SU-DHL-6 (cell line): Measurements from ENCODE around the gene HIVEP3.

ENCODE experiments used
- CTCF ChIP-seq: fragments of 200-600 bp; sonication (generic); IDR thresholded peaks from one replicate; pipeline ENCODE4 v1.5.1; 2017; ENCODE audit warnings: antibody characterized with exemption, mild to moderate bottlenecking, low read length, moderate library complexity; ENCODE audit not compliant: insufficient read depth, poor library complexity, severe bottlenecking
- EZH2phosphoT487 ChIP-seq: fragments of 200-600 bp; sonication (generic), shearing (Covaris generic); conservative IDR thresholded peaks from 2 replicates; pipeline ENCODE4 v1.6.1; 2018; ENCODE audit warnings: mild to moderate bottlenecking, antibody characterized with exemption, low read length, moderate library complexity, mixed read lengths

GRCh38 chr1:41888756-41889155, 30.0 kb downstream of the HIVEP3 start:
- TF ChIP-seq CTCF (no peak), EZH2phosphoT487 (no peak)
